Memory B cell (primary cell): ENCODE measurements around the gene PDXDC1.
"Not testable (repeated sequence)": the region's sequence is repeated elsewhere in the genome, so short reads cannot be mapped to it uniquely, and the experiment has no call there.

Experiments used
- ATAC-seq: fragments of 150-1000 bp; cut with Tn5 transposase; 2 replicates; pipeline ENCODE4 v1.10.0; 2021; ENCODE audit warnings: low read depth, mild to moderate bottlenecking, moderate library complexity
- DNase-seq, 2 donors: peaks; one replicate each; pipeline ENCODE4 v3.0.0; 2022; ENCODE audit warnings: low spot score in 2 of 2
- H3K27ac Mint-ChIP-seq: one replicate; pipeline ENCODE4 v1.8.0; 2022; ENCODE audit warnings: mild to moderate bottlenecking, moderate library complexity, mixed read lengths
- H3K27me3 Mint-ChIP-seq: one replicate; pipeline ENCODE4 v1.8.0; 2022; ENCODE audit warnings: mixed read lengths
- H3K36me3 Mint-ChIP-seq: one replicate; pipeline ENCODE4 v1.8.0; 2022; ENCODE audit warnings: mild to moderate bottlenecking, mixed read lengths
- H3K4me1 Mint-ChIP-seq: one replicate; pipeline ENCODE4 v1.8.0; 2022; ENCODE audit warnings: mixed read lengths
- H3K4me3 Mint-ChIP-seq: one replicate; pipeline ENCODE4 v1.8.0; 2022; ENCODE audit warnings: mild to moderate bottlenecking, moderate library complexity, mixed read lengths
- H3K9me3 Mint-ChIP-seq: one replicate; pipeline ENCODE4 v1.8.0; 2022; ENCODE audit warnings: mixed read lengths

The PDXDC1 gene

GRCh38 chr16:15130256-15130932 is 155.6 kb downstream of the PDXDC1 start:
- H3K9me3 Mint-ChIP-seq, H3K36me3 Mint-ChIP-seq, DNase-seq, H3K4me3 Mint-ChIP-seq, ATAC-seq, H3K4me1 Mint-ChIP-seq, H3K27ac Mint-ChIP-seq, H3K27me3 Mint-ChIP-seq: not testable (repeated sequence)

GRCh38 chr16:15130943-15131700 is 156.3 kb downstream of the PDXDC1 start:
- not testable (repeated sequence) for H3K27ac Mint-ChIP-seq, H3K4me3 Mint-ChIP-seq, ATAC-seq, H3K9me3 Mint-ChIP-seq, H3K27me3 Mint-ChIP-seq, H3K4me1 Mint-ChIP-seq, H3K36me3 Mint-ChIP-seq, DNase-seq

GRCh38 chr16:15132719-15133428 is 158.0 kb downstream of the PDXDC1 start:
- not testable (repeated sequence) for H3K27ac Mint-ChIP-seq, H3K4me3 Mint-ChIP-seq, ATAC-seq, H3K36me3 Mint-ChIP-seq, H3K27me3 Mint-ChIP-seq, H3K9me3 Mint-ChIP-seq, H3K4me1 Mint-ChIP-seq, DNase-seq

- not testable (repeated sequence) for H3K4me1 Mint-ChIP-seq
Observed at GRCh38 chr16:15133554-15133953, 158.7 kb downstream of the PDXDC1 start.

GRCh38 chr16:15134752-15135482 is 160.1 kb downstream of the PDXDC1 start:
- not testable (repeated sequence) for H3K4me1 Mint-ChIP-seq, H3K27ac Mint-ChIP-seq, H3K27me3 Mint-ChIP-seq, DNase-seq, H3K9me3 Mint-ChIP-seq, ATAC-seq, H3K36me3 Mint-ChIP-seq, H3K4me3 Mint-ChIP-seq

More at GRCh38 chr16:15133554-15133953, 158.7 kb downstream of the PDXDC1 start:
- not testable (repeated sequence) for H3K27ac Mint-ChIP-seq, H3K36me3 Mint-ChIP-seq, H3K9me3 Mint-ChIP-seq, H3K27me3 Mint-ChIP-seq, ATAC-seq, DNase-seq, H3K4me3 Mint-ChIP-seq

GRCh38 chr16:15135483-15136360 is 160.9 kb downstream of the PDXDC1 start:
- not testable (repeated sequence) for H3K4me1 Mint-ChIP-seq, H3K27me3 Mint-ChIP-seq, H3K9me3 Mint-ChIP-seq, H3K36me3 Mint-ChIP-seq, ATAC-seq, DNase-seq, H3K27ac Mint-ChIP-seq, H3K4me3 Mint-ChIP-seq

- H3K36me3 Mint-ChIP-seq, H3K27me3 Mint-ChIP-seq, H3K4me3 Mint-ChIP-seq, H3K4me1 Mint-ChIP-seq, ATAC-seq, H3K27ac Mint-ChIP-seq, H3K9me3 Mint-ChIP-seq, DNase-seq: not testable (repeated sequence)
Observed at GRCh38 chr16:15137514-15137913, 162.7 kb downstream of the PDXDC1 start.

- H3K27ac Mint-ChIP-seq, H3K27me3 Mint-ChIP-seq, H3K36me3 Mint-ChIP-seq: not testable (repeated sequence)
Observed at GRCh38 chr16:15140444-15141365, 165.9 kb downstream of the PDXDC1 start.

GRCh38 chr16:15141586-15141985 is 166.8 kb downstream of the PDXDC1 start:
- ATAC-seq (no peak), DNase-seq (no peak)
- no peaks in the 10 kb centered on the region for H3K27me3 Mint-ChIP-seq
- no peaks in the 10 kb centered on the region for H3K36me3 Mint-ChIP-seq
- no peaks in the 10 kb centered on the region for H3K9me3 Mint-ChIP-seq
- no peak overlapping the region for H3K27ac Mint-ChIP-seq
- peaks cover 3% of the 10 kb centered on the region for H3K4me1 Mint-ChIP-seq
- H3K4me3 Mint-ChIP-seq = no peak overlapping the region

More at GRCh38 chr16:15140444-15141365, 165.9 kb downstream of the PDXDC1 start:
- not testable (repeated sequence) for H3K4me1 Mint-ChIP-seq, H3K4me3 Mint-ChIP-seq, DNase-seq, H3K9me3 Mint-ChIP-seq, ATAC-seq

- ATAC-seq, H3K27ac Mint-ChIP-seq, H3K9me3 Mint-ChIP-seq, DNase-seq, H3K36me3 Mint-ChIP-seq, H3K4me1 Mint-ChIP-seq, H3K4me3 Mint-ChIP-seq, H3K27me3 Mint-ChIP-seq: not testable (repeated sequence)
Observed at GRCh38 chr16:15142107-15142890, 167.5 kb downstream of the PDXDC1 start.

GRCh38 chr16:15142891-15143600 is 168.2 kb downstream of the PDXDC1 start:
- H3K36me3 Mint-ChIP-seq, H3K4me1 Mint-ChIP-seq: not testable (repeated sequence)

More at GRCh38 chr16:15142891-15143600, 168.2 kb downstream of the PDXDC1 start:
- not testable (repeated sequence) for H3K27me3 Mint-ChIP-seq, H3K27ac Mint-ChIP-seq, H3K4me3 Mint-ChIP-seq, ATAC-seq, DNase-seq, H3K9me3 Mint-ChIP-seq
